Upper lobe of right lung (tissue), 1 donor: ENCODE data around the gene TMEM40. TPM values are rescaled to one million over a fixed set of nuclear protein-coding genes. Genes with fewer than 3 reads are reported as not detected.

Experiments
- ATAC-seq: fragments of 200-7000 bp; cut with Tn5 transposase; one replicate; pipeline ENCODE4 v1.9.1; 2020; ENCODE audit warnings: mild to moderate bottlenecking, moderate library complexity
- DNase-seq: peaks from one replicate; pipeline ENCODE4 v3.0.0-alpha.2; 2020
- H3K27ac ChIP-seq: fragments of 200-600 bp; one replicate; pipeline ENCODE4 v1.8.0; 2022
- H3K27me3 ChIP-seq: fragments of 200-600 bp; one replicate; pipeline ENCODE4 v1.8.0; 2022; ENCODE audit warnings: mild to moderate bottlenecking
- H3K36me3 ChIP-seq: fragments of 200-600 bp; one replicate; pipeline ENCODE4 v1.8.0; 2022
- H3K4me1 ChIP-seq: fragments of 200-600 bp; one replicate; pipeline ENCODE4 v1.8.0; 2022
- H3K4me3 ChIP-seq: fragments of 200-600 bp; one replicate; pipeline ENCODE4 v1.8.0; 2022; ENCODE audit warnings: mild to moderate bottlenecking
- H3K9me3 ChIP-seq: fragments of 200-600 bp; one replicate; pipeline ENCODE4 v1.8.0; 2022
- intact Hi-C: fragments of 100-400 bp; cut with DNase I; formaldehyde crosslinking; loops from one replicate; pipeline ENCODE4 v1.11.0; 2022
- total RNA-seq: library from RNA; stranded (reverse); fragmentation: NEBNext Ultra II Directional; extraction: Animal tissue kit (Norgen Biotek cat#: 25700); gene quantifications from one replicate; pipeline ENCODE4 v1.2.1, GENCODE V29; 2021
- TF ChIP-seq, protein P1 (sequence below): fragments of 200-600 bp; IDR thresholded peaks from one replicate; pipeline ENCODE4 v1.8.0; 2022; ENCODE audit warnings: antibody characterized with exemption
- donor health status: DM: no; HTN: yes; CAD: no; lungs with severe emphysema.

TMEM40 gene
- total RNA-seq, 1 donor from 2014 or later, result not detected

DNA sequence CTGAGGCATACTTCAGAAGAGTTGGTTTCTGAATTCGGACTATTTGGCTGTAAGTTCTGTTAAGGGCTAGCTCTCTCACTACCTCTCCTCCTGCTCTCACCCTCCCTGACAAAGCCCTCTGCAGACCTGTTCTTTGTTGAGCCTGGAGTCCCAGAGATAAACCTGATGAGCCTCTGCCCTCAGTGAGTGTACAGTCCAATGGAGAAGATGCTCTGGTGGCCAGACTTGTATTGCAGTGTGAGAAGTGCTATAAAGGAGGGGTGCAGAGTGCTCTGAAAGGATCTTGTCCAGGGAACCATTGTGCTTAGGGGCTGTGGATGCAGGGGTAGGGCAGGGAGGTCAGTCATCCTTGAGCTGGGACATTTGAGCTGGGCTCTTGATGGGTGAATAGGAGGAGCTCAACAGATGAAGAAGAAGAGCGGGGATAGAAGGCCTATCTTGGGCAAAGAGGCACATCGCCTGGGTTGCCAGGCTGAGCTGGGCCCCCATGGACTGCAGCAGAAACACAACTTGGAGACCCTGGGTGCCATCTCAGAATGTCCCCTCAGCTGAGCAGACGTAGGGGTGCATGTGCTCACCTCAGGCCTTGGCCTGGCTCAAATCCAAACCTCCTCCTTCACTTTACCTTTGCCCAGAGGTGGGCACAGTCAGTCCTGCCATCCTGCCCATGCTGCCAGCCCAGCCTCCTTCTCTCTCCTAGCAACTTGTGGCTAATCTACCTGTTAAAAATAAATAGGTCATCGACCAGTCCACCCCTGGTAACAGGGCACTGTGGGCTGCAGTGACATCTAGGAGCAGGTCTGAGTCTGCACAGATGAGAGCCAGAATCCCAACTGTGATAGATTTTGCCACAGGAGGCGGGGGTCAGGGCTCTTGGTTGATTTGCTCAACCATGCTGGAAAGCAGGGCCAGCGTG lies 40.7 kb upstream of the TMEM40 start:
- DNase-seq, result peak; percentile 47
- no peak overlapping the region for H3K4me3 ChIP-seq
- ATAC-seq, result no peak
- H3K27ac ChIP-seq, result no peak overlapping the region
- H3K4me1 ChIP-seq, result peaks cover 5% of the 10 kb centered on the region
- TF ChIP-seq, protein P1, sequence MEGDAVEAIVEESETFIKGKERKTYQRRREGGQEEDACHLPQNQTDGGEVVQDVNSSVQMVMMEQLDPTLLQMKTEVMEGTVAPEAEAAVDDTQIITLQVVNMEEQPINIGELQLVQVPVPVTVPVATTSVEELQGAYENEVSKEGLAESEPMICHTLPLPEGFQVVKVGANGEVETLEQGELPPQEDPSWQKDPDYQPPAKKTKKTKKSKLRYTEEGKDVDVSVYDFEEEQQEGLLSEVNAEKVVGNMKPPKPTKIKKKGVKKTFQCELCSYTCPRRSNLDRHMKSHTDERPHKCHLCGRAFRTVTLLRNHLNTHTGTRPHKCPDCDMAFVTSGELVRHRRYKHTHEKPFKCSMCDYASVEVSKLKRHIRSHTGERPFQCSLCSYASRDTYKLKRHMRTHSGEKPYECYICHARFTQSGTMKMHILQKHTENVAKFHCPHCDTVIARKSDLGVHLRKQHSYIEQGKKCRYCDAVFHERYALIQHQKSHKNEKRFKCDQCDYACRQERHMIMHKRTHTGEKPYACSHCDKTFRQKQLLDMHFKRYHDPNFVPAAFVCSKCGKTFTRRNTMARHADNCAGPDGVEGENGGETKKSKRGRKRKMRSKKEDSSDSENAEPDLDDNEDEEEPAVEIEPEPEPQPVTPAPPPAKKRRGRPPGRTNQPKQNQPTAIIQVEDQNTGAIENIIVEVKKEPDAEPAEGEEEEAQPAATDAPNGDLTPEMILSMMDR, result no peak
- no peaks in the 10 kb centered on the region for H3K36me3 ChIP-seq
- H3K9me3 ChIP-seq, result no peaks in the 10 kb centered on the region
- intact Hi-C loops, result no loop called here
- no peaks in the 10 kb centered on the region for H3K27me3 ChIP-seq

DNA sequence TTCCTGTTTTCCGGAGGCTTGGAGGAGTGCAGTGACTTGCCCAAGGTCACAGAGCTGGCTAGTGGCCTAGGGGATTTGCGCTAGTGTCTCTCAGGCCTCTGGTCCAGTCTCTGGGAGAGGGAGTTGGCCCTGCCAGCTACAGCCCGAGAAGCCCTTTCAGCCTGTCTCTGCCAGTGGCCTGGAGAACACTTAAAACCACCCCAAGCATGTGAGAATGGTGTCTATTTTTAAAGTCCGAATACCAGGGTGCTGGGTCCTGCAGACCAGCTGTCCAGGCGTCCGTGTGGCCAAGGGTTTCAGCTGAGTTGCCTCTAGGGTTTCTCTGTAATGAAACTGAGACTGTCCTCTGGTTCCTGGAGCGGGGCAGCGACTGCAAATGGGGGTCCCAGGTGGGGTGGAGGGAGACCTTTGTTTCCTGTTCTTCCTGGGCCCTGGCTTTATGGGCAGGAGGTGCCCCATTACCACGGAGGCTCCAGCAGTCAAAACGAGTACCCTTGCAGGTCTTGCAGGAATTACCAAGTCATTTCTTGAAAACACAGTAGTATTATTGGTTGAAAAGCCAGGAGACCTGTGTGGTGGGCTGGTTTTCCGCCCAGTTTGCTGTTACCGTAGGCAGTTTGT lies 39.6 kb upstream of the TMEM40 start:
- peaks cover 5% of the 10 kb centered on the region for H3K4me1 ChIP-seq
- ATAC-seq (peak; percentile 12), DNase-seq (peak; percentile 61)
- no peak overlapping the region for H3K4me3 ChIP-seq
- H3K36me3 ChIP-seq, result no peaks in the 10 kb centered on the region
- H3K27me3 ChIP-seq, result no peaks in the 10 kb centered on the region
- H3K27ac ChIP-seq, result no peak overlapping the region
- no peaks in the 10 kb centered on the region for H3K9me3 ChIP-seq
- intact Hi-C loops, result no loop called here
- TF ChIP-seq, protein P1, result no peak

DNA sequence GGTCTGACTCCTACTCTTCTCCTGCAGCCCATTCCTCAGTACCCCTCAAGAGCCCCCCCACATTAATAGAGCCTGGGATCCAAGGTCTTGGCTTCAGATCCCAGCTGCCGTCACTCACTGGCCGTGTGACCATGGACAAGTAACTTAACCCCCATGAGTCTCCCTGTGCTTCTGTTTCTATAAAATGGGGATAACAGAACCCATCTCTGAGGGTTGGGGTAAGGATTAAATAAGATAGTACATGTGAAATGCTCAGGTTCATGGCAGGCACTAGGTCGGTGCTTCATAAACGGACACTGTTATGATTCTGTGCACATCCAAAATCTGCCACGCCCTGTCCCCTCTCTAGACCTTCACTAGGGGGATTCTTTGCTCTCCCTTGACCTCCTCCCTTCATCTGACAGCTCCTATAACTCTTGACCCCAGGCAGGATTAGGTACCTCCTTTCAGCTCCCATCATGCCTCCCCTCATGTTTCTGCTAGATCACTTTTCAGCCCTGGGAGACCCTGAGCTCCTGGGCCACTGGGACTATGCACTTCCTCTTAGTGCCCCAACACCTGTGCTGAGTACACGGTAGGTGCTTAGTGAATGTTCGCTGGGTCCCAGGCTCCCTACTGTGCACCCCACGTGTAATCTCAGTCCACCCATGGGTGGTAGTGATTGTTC lies 39.0 kb upstream of the TMEM40 start:
- TF ChIP-seq, protein P1, result no peak
- Histone ChIP-seq H3K4me1 (peaks cover 5% of the 10 kb centered on the region), H3K27me3 (no peaks in the 10 kb centered on the region), H3K9me3 (no peaks in the 10 kb centered on the region), H3K27ac (no peak overlapping the region), H3K36me3 (no peaks in the 10 kb centered on the region), H3K4me3 (no peak overlapping the region)
- no peak for ATAC-seq
- peak; percentile 17 for DNase-seq
- intact Hi-C loops, result no loop called here

DNA sequence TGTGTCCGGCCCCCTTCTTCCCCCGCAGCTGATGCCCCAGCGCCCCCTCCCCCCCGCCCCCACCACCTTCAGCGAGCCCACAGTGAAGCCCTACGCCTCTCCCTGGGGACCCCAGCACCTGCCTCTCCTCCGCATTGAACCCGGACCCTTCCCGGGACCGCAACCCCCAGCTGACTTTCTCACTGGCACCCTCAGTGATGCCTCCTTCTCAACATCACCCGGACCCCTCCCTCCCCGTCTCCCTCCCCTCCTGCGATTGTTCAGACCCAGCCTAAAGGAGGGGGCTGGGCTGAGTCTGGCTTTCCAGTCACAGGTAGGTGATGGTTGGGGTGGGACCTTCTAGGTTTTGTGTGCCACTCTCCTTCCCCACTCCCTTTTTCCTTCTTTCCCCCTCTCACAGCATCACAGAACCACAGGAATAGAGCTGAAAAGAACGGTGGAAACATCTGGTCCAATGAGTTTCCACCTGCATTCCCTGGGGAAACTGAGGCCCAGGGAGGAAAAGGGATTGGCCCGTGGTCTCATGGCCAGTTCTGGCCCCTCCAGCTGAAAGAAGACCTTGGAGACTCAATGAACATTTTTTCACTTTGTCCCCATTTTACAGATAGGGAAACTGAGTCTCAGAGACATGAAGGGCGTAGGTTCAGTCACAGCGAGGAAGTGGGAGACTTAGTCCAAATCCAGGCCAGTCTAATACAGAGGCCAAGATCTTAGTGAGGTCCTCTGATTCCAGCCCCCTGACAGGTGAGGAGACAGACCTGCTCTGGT lies 38.2 kb upstream of the TMEM40 start:
- H3K4me1 ChIP-seq, result peaks cover 5% of the 10 kb centered on the region
- TF ChIP-seq, protein P1, result no peak
- no peaks in the 10 kb centered on the region for H3K36me3 ChIP-seq
- H3K27me3 ChIP-seq, result no peaks in the 10 kb centered on the region
- intact Hi-C loops, result no loop called here
- peak overlapping the region; percentile 64 for H3K4me3 ChIP-seq
- ATAC-seq (no peak), DNase-seq (no peak)
- no peak overlapping the region for H3K27ac ChIP-seq
- H3K9me3 ChIP-seq, result no peaks in the 10 kb centered on the region
